HG02970 (cell line): Measurements from ENCODE around the gene ADORA2A.

Source experiments
- ATAC-seq: cut with Tn5 transposase; IDR thresholded peaks from one replicate; pipeline ENCODE4 v1.9.1; 2021; ENCODE audit warnings: mild to moderate bottlenecking, moderate library complexity, moderate number of reproducible peaks; ENCODE audit not compliant: unreplicated experiment, low FRiP score

The ADORA2A gene

GRCh38 chr22:24430431-24431308 lies 3.3 kb downstream of the ADORA2A start:
- ATAC-seq = no peak

GRCh38 chr22:24431309-24432034 lies 4.1 kb downstream of the ADORA2A start:
- no peak for ATAC-seq

GRCh38 chr22:24432059-24432853 lies 4.9 kb downstream of the ADORA2A start:
- ATAC-seq = no peak

GRCh38 chr22:24433001-24433827 lies 5.8 kb downstream of the ADORA2A start:
- no peak for ATAC-seq

GRCh38 chr22:24433828-24434470 lies 6.5 kb downstream of the ADORA2A start:
- peak; percentile 49 for ATAC-seq

GRCh38 chr22:24434471-24435322 lies 7.3 kb downstream of the ADORA2A start:
- peak; percentile 39 for ATAC-seq

- ATAC-seq = no peak
Observed at GRCh38 chr22:24435323-24435645, 7.9 kb downstream of the ADORA2A start.

- no peak for ATAC-seq
Observed at GRCh38 chr22:24435861-24436371, 8.5 kb downstream of the ADORA2A start.

- no peak for ATAC-seq
Observed at GRCh38 chr22:24436553-24436952, 9.2 kb downstream of the ADORA2A start.

- no peak for ATAC-seq
Observed at GRCh38 chr22:24437091-24437490, 9.7 kb downstream of the ADORA2A start.

- no peak for ATAC-seq
Observed at GRCh38 chr22:24437741-24438328, 10.4 kb downstream of the ADORA2A start.

- ATAC-seq = no peak
Observed at GRCh38 chr22:24440270-24440717, 12.9 kb downstream of the ADORA2A start.

- ATAC-seq = no peak
Observed at GRCh38 chr22:24440718-24441405, 13.5 kb downstream of the ADORA2A start.

- no peak for ATAC-seq
Observed at GRCh38 chr22:24441406-24442351, 14.3 kb downstream of the ADORA2A start.

- ATAC-seq = no peak
Observed at GRCh38 chr22:24442352-24442744, 14.9 kb downstream of the ADORA2A start.

- no peak for ATAC-seq
Observed at GRCh38 chr22:24443668-24444067, 16.3 kb downstream of the ADORA2A start.
